Limb (tissue), 2 donors: ENCODE measurements around the gene PTPRK.
"Not testable (repeated sequence)": the region's sequence is repeated elsewhere in the genome, so short reads cannot be mapped to it uniquely, and the experiment has no call there.

Experiments used
- DNase-seq, 2 donors: peaks; one replicate each; pipeline ENCODE4 v3.0.0-alpha.2; 2016; ENCODE audit errors: extremely low spot score in 2 of 2

PTPRK gene

DNA sequence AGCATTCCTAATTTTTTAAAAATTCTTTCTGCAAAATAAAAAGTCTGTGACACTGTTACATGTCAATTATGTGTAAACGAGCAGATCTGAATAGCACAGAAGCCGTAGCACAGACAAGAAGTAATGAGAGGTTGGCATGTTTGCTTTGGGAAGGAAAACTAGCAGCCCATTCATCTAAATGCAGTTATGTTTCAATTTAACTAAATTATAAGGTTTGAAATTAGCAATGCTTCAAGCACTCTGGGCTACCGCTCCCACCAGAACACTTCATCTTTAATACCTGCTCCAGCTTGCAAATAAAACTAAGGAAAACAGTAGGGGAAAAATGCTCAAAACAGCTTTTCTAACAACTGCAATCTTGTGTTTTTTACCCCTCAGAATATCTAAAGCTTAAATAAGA is 73.9 kb downstream of the PTPRK start:
- DNase-seq, result no peak

- DNase-seq, result no peak
Observed at GRCh38 chr6:128443553-128443952, 76.8 kb downstream of the PTPRK start.

- DNase-seq, result no peak
Observed at GRCh38 chr6:128439627-128440026, 80.8 kb downstream of the PTPRK start.

GRCh38 chr6:128438393-128438792 is 82.0 kb downstream of the PTPRK start:
- no peak for DNase-seq

GRCh38 chr6:128437685-128438084 is 82.7 kb downstream of the PTPRK start:
- no peak for DNase-seq

DNA sequence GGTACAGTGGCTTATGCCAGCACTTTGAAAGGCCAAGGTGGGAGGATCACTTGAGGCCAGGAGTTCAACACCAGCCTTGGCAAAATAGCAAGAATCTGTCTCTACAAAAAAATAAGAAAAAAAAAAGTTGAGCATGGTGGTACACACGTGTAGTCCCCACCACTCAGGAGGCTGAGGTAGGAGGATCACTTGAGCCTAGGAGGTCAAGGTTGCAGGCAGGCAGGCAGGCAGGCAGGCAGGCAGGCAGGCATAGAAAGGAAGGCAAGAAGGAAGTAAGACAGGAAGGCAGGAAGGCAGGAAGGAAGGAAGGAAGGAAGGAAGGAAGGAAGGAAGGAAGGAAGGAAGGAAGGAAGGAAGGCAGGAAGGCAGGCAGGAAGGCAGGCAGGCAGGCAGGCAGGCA is 85.6 kb downstream of the PTPRK start:
- not testable (repeated sequence) for DNase-seq

GRCh38 chr6:128432394-128432793 is 88.0 kb downstream of the PTPRK start:
- DNase-seq, result no peak

- no peak for DNase-seq
Observed at GRCh38 chr6:128427139-128427538, 93.3 kb downstream of the PTPRK start.

- DNase-seq, result no peak
Observed at GRCh38 chr6:128425856-128426255, 94.5 kb downstream of the PTPRK start.

GRCh38 chr6:128422871-128423270 is 97.5 kb downstream of the PTPRK start:
- no peak for DNase-seq

DNA sequence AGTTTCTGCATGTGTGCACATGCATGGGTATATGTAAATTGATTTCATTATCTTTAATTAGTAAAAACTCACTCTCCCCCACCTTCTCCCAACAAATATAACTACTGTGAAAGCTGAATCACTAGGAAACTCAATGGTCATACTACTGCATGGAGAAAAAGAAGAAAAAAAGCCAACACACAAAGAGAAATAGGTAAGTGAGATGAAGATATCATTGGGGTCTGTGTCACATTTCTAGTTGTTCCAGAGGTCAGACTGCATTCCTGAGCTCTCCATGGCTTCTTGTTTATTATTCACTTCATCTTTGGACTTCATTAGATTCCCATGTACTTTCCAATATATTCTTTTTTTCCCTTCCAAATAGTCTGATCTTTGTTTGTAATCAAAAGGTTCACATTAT is 98.2 kb downstream of the PTPRK start:
- no peak for DNase-seq

GRCh38 chr6:128421788-128422187 is 98.6 kb downstream of the PTPRK start:
- DNase-seq, result no peak

- DNase-seq, result no peak
Observed at GRCh38 chr6:128417698-128418097, 102.7 kb downstream of the PTPRK start.

- no peak for DNase-seq
Observed at GRCh38 chr6:128415387-128415786, 105.0 kb downstream of the PTPRK start.

DNA sequence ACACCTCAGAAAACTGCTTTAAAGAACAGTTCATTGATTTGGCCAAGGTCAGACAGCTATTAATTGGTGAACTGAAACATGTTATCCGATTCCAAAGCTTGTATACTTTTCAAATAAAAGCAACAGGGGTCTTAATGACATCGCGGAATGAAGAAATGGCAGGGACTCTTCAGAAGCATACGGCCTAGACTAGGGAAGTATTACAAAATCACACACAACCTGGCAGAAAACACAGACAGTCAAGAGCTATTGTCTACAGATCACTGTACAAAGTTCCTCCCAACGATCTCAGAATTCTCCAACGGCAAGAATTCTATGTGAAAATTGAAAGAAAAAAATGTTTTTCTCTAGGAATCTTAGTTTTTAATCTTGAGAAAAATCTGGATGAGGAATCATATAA is 105.5 kb downstream of the PTPRK start:
- DNase-seq, result no peak

- no peak for DNase-seq
Observed at GRCh38 chr6:128413291-128413690, 107.1 kb downstream of the PTPRK start.

DNA sequence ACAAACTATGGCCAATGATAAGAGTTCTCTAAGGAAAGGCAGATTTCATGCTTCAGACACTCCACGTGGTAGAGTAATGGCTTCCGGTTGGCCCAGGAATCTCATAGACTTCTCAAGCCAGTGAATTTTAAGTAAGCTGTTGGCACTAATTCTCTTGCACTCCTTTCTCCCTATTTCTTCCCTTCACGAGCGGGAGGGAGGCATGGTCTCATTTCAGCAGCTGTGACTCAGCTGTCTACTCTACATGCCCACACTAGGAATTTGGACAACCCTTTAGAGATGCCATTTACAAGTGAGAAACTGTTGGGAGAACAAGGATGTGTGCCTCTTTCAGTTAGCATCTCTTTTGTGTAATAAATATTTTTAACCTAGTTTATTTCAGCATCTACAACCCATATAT is 107.7 kb downstream of the PTPRK start:
- DNase-seq, result no peak

- no peak for DNase-seq
Observed at GRCh38 chr6:128410584-128410983, 109.8 kb downstream of the PTPRK start.

- DNase-seq, result no peak
Observed at GRCh38 chr6:128409003-128409402, 111.4 kb downstream of the PTPRK start.

GRCh38 chr6:128406453-128406852 is 113.9 kb downstream of the PTPRK start:
- DNase-seq, result no peak

DNA sequence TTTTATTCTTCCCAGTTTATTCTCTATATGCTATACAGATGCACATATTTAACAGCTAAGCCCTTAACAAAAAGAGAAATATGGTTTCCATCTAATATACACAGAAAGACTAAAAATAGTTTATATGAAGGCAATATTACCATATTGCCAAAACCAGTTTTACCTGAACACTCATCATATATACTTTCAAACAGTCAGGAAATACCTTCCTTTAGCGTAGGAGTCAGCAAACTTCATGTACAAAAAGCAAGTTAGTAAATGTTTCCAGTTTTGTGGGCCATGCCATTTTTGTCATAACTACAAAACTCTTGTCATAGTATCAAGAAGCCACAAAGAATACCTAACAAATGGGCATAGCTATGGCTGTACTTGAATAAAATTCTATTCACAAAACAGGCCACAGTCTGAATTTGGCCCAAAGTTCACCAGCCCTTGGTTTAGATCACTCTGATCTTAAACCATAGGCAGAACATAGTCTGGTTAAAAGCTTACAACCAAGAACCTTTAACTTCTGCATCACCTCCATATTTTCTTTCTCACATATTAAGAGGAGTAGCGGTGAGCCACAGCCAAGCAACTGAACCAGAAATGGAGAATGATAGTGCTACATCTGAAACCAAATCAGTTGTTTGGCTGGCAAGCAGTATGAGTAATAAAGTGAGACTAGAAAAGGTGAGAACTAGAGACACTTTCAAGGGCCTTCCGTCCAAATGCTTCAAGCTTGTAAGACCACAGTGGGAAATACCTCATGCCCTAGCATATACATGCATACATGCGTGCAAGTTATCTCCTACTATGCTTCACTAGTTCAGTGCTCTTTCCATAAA is 116.6 kb downstream of the PTPRK start:
- DNase-seq, result no peak

DNA sequence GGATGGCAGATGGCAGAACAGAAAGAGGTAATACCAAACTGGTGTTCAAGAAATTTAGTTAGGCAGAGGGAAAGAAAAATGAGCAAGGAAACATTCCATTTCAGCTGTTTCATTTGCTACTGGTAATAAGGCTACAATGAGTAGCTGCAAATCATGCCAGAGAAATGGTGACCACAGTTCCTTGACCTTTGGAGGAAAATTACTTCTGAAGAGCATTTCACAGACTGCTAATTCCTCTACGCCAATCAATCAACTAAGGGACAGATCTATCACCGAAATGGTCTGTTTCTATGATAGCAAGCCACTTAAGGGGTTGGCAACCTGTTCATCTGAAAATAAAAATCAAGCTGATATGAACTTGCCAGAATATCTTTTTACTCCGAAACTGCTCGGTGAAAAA is 119.5 kb downstream of the PTPRK start:
- no peak for DNase-seq

GRCh38 chr6:128397996-128398395 is 122.4 kb downstream of the PTPRK start:
- DNase-seq, result no peak

GRCh38 chr6:128395596-128395995 is 124.8 kb downstream of the PTPRK start:
- DNase-seq, result no peak
